Measurements from ENCODE around the gene DEK.

DNA sequence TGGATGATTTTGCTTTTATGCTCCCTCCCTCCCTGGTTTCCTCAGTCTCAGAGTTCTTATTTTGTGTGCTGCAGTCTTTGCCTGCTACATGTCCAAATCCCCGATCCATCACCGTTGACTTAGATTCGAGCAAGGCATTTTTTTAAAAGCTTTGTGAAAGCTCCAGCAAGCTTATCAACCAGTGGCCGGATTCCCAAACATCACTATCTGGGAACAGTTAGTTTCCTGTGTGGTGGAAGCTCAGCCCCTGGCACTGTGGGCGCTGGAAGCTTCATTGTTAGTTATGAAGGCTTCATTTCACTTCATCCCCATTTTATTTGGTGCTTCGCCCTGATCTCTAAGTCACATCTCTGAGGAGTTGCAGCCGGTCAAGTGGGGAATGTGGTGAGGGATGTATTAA, 44.7 kb downstream of the DEK start:
- TF ChIP-seq, protein P1, sequence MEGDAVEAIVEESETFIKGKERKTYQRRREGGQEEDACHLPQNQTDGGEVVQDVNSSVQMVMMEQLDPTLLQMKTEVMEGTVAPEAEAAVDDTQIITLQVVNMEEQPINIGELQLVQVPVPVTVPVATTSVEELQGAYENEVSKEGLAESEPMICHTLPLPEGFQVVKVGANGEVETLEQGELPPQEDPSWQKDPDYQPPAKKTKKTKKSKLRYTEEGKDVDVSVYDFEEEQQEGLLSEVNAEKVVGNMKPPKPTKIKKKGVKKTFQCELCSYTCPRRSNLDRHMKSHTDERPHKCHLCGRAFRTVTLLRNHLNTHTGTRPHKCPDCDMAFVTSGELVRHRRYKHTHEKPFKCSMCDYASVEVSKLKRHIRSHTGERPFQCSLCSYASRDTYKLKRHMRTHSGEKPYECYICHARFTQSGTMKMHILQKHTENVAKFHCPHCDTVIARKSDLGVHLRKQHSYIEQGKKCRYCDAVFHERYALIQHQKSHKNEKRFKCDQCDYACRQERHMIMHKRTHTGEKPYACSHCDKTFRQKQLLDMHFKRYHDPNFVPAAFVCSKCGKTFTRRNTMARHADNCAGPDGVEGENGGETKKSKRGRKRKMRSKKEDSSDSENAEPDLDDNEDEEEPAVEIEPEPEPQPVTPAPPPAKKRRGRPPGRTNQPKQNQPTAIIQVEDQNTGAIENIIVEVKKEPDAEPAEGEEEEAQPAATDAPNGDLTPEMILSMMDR (conservative IDR thresholded peaks at IDR 0.05; ENCODE audit: low read depth, low read length): no peak
- no peak for TF ChIP-seq EZH2 (IDR thresholded peaks at IDR 0.05; ENCODE audit: borderline replicate concordance, low read depth, low read length, poor library complexity, severe bottlenecking)

All from A673 (cell line).